ENCODE measurements around the gene PSMD4. TPM values are rescaled to one million over a fixed set of nuclear protein-coding genes. Genes with fewer than 3 reads are reported as not detected.

Gene PSMD4
- total RNA-seq, 6 experiments from 2014 or later = 72.2 to 95.6 (median 79.1) TPM

DNA sequence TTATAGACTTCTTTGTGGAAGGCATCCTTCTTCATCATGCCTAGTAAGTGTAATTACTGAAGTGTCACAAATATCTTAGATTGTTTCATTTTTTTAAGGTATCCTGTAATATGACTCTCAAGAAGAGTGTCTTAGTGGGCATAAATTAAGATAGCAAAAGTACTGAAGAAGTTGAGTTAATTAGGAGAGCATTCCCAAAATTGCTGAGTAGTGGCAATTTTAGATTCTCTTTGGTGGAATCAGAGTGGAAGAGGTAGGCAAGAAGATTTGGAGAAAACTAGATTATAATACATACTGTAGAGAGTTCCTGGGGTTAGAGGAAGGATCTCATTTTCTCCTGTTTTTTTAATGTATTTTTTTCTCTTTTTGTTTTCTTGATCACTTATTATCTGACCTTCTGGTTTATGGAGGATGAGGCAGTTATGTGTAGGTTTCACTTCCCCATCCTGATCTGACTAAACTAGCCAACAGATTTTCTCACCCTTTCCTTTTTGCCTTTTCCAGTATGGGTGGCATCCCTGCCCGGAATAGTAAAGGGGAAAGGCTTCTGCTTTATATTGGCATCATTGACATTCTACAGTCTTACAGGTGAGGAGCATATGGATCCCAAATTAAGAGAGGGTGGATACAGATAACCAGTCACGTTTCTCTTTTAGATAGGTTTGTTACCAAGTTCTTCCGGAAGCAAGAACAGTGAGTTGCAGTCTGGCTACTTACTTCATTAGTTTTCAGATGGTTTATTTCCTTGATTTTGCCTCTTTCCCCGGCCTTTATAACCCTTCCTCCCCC, 16.7 kb upstream of the PSMD4 start:
- H3K4me1 ChIP-seq = no peaks in the 10 kb centered on the region
- no peaks in the 10 kb centered on the region for H3K27me3 ChIP-seq
- intact Hi-C loops (cut with DNase I) = no loop called here
- no peak overlapping the region for H3K27ac ChIP-seq
- peaks cover 6 to 94% (median 49%) of the 10 kb centered on the region in 4 donors for H3K36me3 ChIP-seq
- TF ChIP-seq, protein P1, sequence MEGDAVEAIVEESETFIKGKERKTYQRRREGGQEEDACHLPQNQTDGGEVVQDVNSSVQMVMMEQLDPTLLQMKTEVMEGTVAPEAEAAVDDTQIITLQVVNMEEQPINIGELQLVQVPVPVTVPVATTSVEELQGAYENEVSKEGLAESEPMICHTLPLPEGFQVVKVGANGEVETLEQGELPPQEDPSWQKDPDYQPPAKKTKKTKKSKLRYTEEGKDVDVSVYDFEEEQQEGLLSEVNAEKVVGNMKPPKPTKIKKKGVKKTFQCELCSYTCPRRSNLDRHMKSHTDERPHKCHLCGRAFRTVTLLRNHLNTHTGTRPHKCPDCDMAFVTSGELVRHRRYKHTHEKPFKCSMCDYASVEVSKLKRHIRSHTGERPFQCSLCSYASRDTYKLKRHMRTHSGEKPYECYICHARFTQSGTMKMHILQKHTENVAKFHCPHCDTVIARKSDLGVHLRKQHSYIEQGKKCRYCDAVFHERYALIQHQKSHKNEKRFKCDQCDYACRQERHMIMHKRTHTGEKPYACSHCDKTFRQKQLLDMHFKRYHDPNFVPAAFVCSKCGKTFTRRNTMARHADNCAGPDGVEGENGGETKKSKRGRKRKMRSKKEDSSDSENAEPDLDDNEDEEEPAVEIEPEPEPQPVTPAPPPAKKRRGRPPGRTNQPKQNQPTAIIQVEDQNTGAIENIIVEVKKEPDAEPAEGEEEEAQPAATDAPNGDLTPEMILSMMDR (IDR thresholded peaks at IDR 0.05) = no peak
- no peak for TF ChIP-seq POLR2A (IDR thresholded peaks at IDR 0.05)
- no peaks in the 10 kb centered on the region for H3K9me3 ChIP-seq
- WGBS (ENCODE audit: insufficient coverage, low coverage, low lambda C conversion rate, missing lambda C conversion rate) = 74% methylated on average over 4 of the region's 4 CpGs
- ATAC-seq (no peak), DNase-seq (no peak)
- no peak overlapping the region for H3K4me3 ChIP-seq

DNA sequence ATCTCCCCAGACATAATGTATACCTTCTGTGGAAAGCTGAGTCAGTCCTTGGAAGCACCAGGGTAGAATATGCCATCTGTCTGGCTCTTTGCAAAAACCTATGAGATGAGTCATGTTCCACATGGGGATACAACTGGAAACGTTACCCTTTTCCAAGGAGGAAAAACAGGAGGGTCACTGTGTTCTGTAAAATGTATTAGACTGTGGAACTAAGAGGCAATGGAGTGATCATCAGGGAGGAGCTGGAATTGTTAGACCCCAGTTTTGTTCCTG, 16.1 kb upstream of the PSMD4 start:
- H3K4me1 ChIP-seq = no peaks in the 10 kb centered on the region
- no peak overlapping the region for H3K4me3 ChIP-seq
- no peaks in the 10 kb centered on the region for H3K27me3 ChIP-seq
- H3K9me3 ChIP-seq = no peaks in the 10 kb centered on the region
- peaks cover 6 to 94% (median 51%) of the 10 kb centered on the region in 4 donors for H3K36me3 ChIP-seq
- DNase-seq (no peak), ATAC-seq (no peak)
- WGBS (ENCODE audit: insufficient coverage, low coverage, low lambda C conversion rate, missing lambda C conversion rate) = 92% methylated on average over 1 of the region's 1 CpG
- H3K27ac ChIP-seq = no peak overlapping the region
- intact Hi-C loops (cut with DNase I) = no loop called here
- TF ChIP-seq, protein P1 (IDR thresholded peaks at IDR 0.05) = no peak
- no peak for TF ChIP-seq POLR2A (IDR thresholded peaks at IDR 0.05)

DNA sequence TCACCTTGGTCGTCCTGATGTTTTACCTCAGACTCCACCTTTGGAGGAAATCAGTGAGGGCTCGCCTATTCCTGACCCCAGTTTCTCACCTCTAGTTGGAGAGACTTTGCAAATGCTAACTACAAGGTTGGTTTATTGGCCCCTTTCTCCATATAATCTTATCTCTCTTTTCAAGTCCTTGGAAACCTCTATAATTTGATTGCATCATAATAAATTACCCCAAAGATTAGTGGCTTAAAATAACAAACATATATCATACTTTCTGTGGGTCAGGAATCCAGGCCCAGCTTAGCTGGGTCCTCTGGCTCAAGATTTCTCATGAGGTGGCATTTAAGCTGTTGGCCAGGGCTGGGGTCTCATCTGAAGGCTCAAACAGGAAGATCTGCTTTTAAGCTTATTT, 12.1 kb upstream of the PSMD4 start:
- intact Hi-C loops (cut with DNase I) = no loop called here
- no peak for DNase-seq
- Histone ChIP-seq H3K9me3 (no peaks in the 10 kb centered on the region), H3K36me3 (peaks cover 6 to 95% (median 48%) of the 10 kb centered on the region in 4 donors), H3K4me1 (no peaks in the 10 kb centered on the region), H3K27ac (no peak overlapping the region), H3K4me3 (no peak overlapping the region), H3K27me3 (no peaks in the 10 kb centered on the region)
- WGBS (ENCODE audit: insufficient coverage, low coverage, low lambda C conversion rate, missing lambda C conversion rate) = 100% methylated on average over 2 of the region's 2 CpGs
- TF ChIP-seq, protein P1 (IDR thresholded peaks at IDR 0.05) = no peak
- no peak for TF ChIP-seq POLR2A (IDR thresholded peaks at IDR 0.05)
- no peak for ATAC-seq

DNA sequence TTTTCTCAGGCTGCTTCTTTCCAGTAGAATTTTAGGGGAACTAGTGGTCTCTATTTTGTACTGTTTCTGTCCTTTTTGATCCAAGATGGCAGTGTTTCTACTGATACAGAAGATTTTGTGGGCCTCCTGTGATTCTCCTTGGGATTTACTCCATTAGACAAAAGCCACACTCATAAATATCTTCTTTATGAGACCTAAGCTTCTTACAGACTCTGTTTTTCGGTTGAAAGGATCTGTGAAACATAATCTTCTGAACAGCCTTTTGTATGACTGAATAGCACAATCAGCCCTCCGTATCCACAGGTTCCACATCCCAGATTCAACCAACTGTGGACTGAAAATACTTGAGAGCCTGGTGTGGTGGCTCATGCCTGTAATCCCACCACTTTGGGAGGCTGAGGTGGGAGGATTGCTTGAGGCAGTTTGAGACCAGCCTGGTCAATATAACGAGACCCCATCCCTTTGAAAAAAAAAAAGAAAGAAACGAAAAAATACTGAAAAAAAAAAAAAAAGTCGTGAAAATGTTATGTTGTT, 10.8 kb upstream of the PSMD4 start:
- no peak for DNase-seq
- no peak for ATAC-seq
- Histone ChIP-seq H3K36me3 (peaks cover 7 to 95% (median 51%) of the 10 kb centered on the region in 4 donors), H3K4me1 (no peaks in the 10 kb centered on the region), H3K27ac (no peak overlapping the region), H3K4me3 (no peak overlapping the region), H3K9me3 (no peaks in the 10 kb centered on the region), H3K27me3 (no peaks in the 10 kb centered on the region)
- TF ChIP-seq, protein P1 (IDR thresholded peaks at IDR 0.05) = no peak
- TF ChIP-seq POLR2A (IDR thresholded peaks at IDR 0.05) = no peak
- intact Hi-C loops (cut with DNase I) = no loop called here
- 83% methylated on average over 4 of the region's 5 CpGs for WGBS (ENCODE audit: insufficient coverage, low coverage, low lambda C conversion rate, missing lambda C conversion rate)
